HepG2 (cell line): ENCODE measurements around the gene MTNR1A. TPM values are rescaled to one million over a fixed set of nuclear protein-coding genes. Genes with fewer than 3 reads are reported as not detected.

Experiments used
- ATAC-seq: fragments of 200-7000 bp; cut with Tn5 transposase; 3 replicates; pipeline ENCODE4 v1.9.1; 2020; ENCODE audit warnings: mild to moderate bottlenecking, moderate library complexity
- BruUV-seq: library from RNA; stranded (reverse); fragments of 400-500 nt; replicated peaks from 2 replicates; lab custom pipeline; 2021; lab: Mats Ljungman, UMichigan
- CTCF ChIA-PET: fragments of 300-600 bp; formaldehyde crosslinking; extraction: SDS; loops from one replicate; lab custom pipeline; 2021; ENCODE audit warnings: low total read pairs, inconsistent platforms, low intra/inter-chr PET ratio; lab: Yijun Ruan, JAX
- POLR2A ChIA-PET: fragments of 350-600 bp; sonication (Branson Sonifier 250); formaldehyde crosslinking; loops from one replicate; lab custom pipeline; 2020; ENCODE audit warnings: antibody characterized with exemption, inconsistent platforms; lab: Yijun Ruan, JAX
- DNase-seq: peaks from one replicate; pipeline ENCODE4 v3.0.0-alpha.2; 2015; ENCODE audit warnings: low spot score
- FAIRE-seq: peaks from 3 replicates; lab custom pipeline; 2011; peaks lifted over from hg19 to GRCh38; lab: Jason Lieb, UNC
- H2AFZ ChIP-seq: one replicate; pipeline ENCODE4 v1.6.1; 2011; ENCODE audit warnings: low read length, inconsistent platforms
- H3K27ac ChIP-seq: fragments of 300-600 bp; 3 replicates; pipeline ENCODE4 v1.8.0; 2011; ENCODE audit warnings: mixed run types, mild to moderate bottlenecking, mixed read lengths, low read length, inconsistent platforms; ENCODE audit not compliant: insufficient read depth; ENCODE audit errors: extremely low read length
- H3K27me3 ChIP-seq, 2 experiments: fragments of 200-600 bp in 1 of 2; 2 replicates in 1 of 2; 3 replicates in 1 of 2; pipeline versions ENCODE4 v1.6.0 to v1.8.0; 2011; ENCODE audit warnings: low read length in 2 of 2, mild to moderate bottlenecking in 2 of 2, moderate library complexity in 2 of 2, inconsistent platforms in 1 of 2; ENCODE audit not compliant: insufficient read depth in 2 of 2, control insufficient read depth in 1 of 2
- H3K36me3 ChIP-seq, 2 experiments: fragments of 200-600 bp in 1 of 2; replicated peaks in 1 of 2; 2 replicates in 1 of 2; 3 replicates in 1 of 2; pipeline versions ENCODE4 v1.5.1 to v1.8.0; 2011; ENCODE audit warnings: low read length in 2 of 2, inconsistent platforms in 1 of 2; ENCODE audit not compliant: insufficient read depth in 2 of 2, control insufficient read depth in 1 of 2
- H3K4me1 ChIP-seq: 2 replicates; pipeline ENCODE4 v1.5.1; 2012; ENCODE audit warnings: low read length, inconsistent platforms; ENCODE audit not compliant: insufficient read depth
- H3K4me2 ChIP-seq: 2 replicates; pipeline ENCODE4 v1.6.0; 2011; ENCODE audit warnings: low read depth, low read length, inconsistent platforms
- H3K4me3 ChIP-seq, 3 experiments: fragments of 200-600 bp in 1 of 3; sonication (generic), shearing (Covaris generic) in 1 of 3; replicated peaks in 1 of 3; 2 replicates each; pipeline ENCODE4 v1.5.1; 2011 to 2016; ENCODE audit warnings: low read length in 3 of 3, inconsistent platforms in 2 of 3, low read depth in 2 of 3, mild to moderate bottlenecking in 2 of 3, control low read depth in 1 of 3, mixed read lengths in 1 of 3; ENCODE audit not compliant: insufficient read depth in 1 of 3
- H3K79me2 ChIP-seq: one replicate; pipeline ENCODE4 v1.6.1; 2011; ENCODE audit warnings: low read length, inconsistent platforms; ENCODE audit not compliant: insufficient read depth
- H3K9ac ChIP-seq: 2 replicates; pipeline ENCODE4 v1.6.0; 2011; ENCODE audit warnings: mild to moderate bottlenecking, low read depth, low read length, inconsistent platforms; ENCODE audit not compliant: insufficient read depth
- H3K9me3 ChIP-seq: 2 replicates; pipeline ENCODE4 v1.5.1; 2012; ENCODE audit warnings: mild to moderate bottlenecking, low read length
- H4K20me1 ChIP-seq: 2 replicates; pipeline ENCODE4 v1.6.0; 2011; ENCODE audit warnings: inconsistent platforms, mild to moderate bottlenecking, low read length, moderate library complexity; ENCODE audit not compliant: insufficient read depth
- JUNB ChIP-seq: sonication (generic); formaldehyde crosslinking; IDR thresholded peaks from 2 replicates; pipeline ENCODE4 v1.8.0; 2022; ENCODE audit warnings: missing genetic modification reagents, mild to moderate bottlenecking, borderline replicate concordance
- MTA1 ChIP-seq: sonication (generic); formaldehyde crosslinking; IDR thresholded peaks from 2 replicates; pipeline ENCODE4 v1.4.0; 2020; ENCODE audit warnings: missing genetic modification reagents, mild to moderate bottlenecking, borderline replicate concordance
- SIX1 ChIP-seq: sonication (generic); formaldehyde crosslinking; IDR thresholded peaks from 2 replicates; pipeline ENCODE4 v1.4.0; 2020; ENCODE audit warnings: missing genetic modification reagents, borderline replicate concordance
- ZBTB42 ChIP-seq: sonication (generic); formaldehyde crosslinking; IDR thresholded peaks from 2 replicates; pipeline ENCODE4 v1.5.0; 2020; ENCODE audit warnings: mild to moderate bottlenecking, missing genetic modification reagents
- ZNF17 ChIP-seq: sonication (generic); formaldehyde crosslinking; IDR thresholded peaks from 2 replicates; pipeline ENCODE4 v1.5.0; 2020; ENCODE audit warnings: mild to moderate bottlenecking, missing genetic modification reagents
- ZNF761 ChIP-seq: sonication (generic); formaldehyde crosslinking; conservative IDR thresholded peaks from 2 replicates; pipeline ENCODE4 v1.4.0; 2020; ENCODE audit warnings: mild to moderate bottlenecking, missing genetic modification reagents
- ZSCAN12 ChIP-seq: sonication (generic); formaldehyde crosslinking; IDR thresholded peaks from 2 replicates; pipeline ENCODE4 v1.9.0; 2021; ENCODE audit warnings: mild to moderate bottlenecking, missing genetic modification reagents
- WGBS: methylation state at CpG from one replicate; pipeline ENCODE4 v1.1.6; 2017; ENCODE audit warnings: low lambda C conversion rate; 5-methylcytosine and 5-hydroxymethylcytosine counted together
- in situ Hi-C: cut with HindIII; loops from 2 replicates; pipeline ENCODE4 v1.10.0; 2017; ENCODE audit warnings: low pct_unique_long_range_greater_than_20kb; ENCODE audit not compliant: extremely low pct_ligation_motif_present
- intact Hi-C: fragments of 100-400 bp; cut with micrococcal nuclease; formaldehyde crosslinking; loops from one replicate; pipeline ENCODE4 v1.10.0; 2022; ENCODE audit not compliant: unreplicated experiment
- polyA plus RNA-seq, 8 experiments: library from polyadenylated mRNA; depleted of rRNA in 3 of 8; stranded (reverse) in 7 of 8; unstranded in 1 of 8; fragments of >200 nt; fragmentation: Illumina TruSeq in 4 of 8; extraction: Trizol in 4 of 8; gene quantifications; 2 replicates each; pipeline versions ENCODE4 v1.2.1 to v1.2.3, GENCODE V29; 2011 to 2016; ENCODE audit warnings: low read depth in 4 of 8, missing spikeins in 1 of 8, mixed read lengths in 1 of 8; ENCODE audit not compliant: insufficient read depth in 1 of 8
- total RNA-seq, 5 experiments: library from RNA; depleted of rRNA; stranded (reverse); fragments of >200 nt; fragmentation: Illumina TruSeq; extraction: Trizol; gene quantifications; 2 replicates each; pipeline ENCODE4 v1.2.3, GENCODE V29; 2016; ENCODE audit warnings: low read depth in 1 of 5
- TF ChIP-seq, protein P1 (sequence below): sonication (generic); formaldehyde crosslinking; IDR thresholded peaks from 2 replicates; pipeline ENCODE4 v1.5.1; 2020; ENCODE audit warnings: missing genetic modification reagents, mild to moderate bottlenecking, borderline replicate concordance
- TF ChIP-seq, protein P2 (sequence below): sonication (generic); formaldehyde crosslinking; IDR thresholded peaks from 2 replicates; pipeline ENCODE4 v1.4.0; 2020; ENCODE audit warnings: mild to moderate bottlenecking, missing genetic modification reagents
- TF ChIP-seq, protein P3 (sequence below): sonication (generic); formaldehyde crosslinking; IDR thresholded peaks from 2 replicates; pipeline ENCODE4 v1.5.1; 2020; ENCODE audit warnings: mild to moderate bottlenecking, moderate library complexity, missing genetic modification reagents
- TF ChIP-seq, protein P4 (sequence below): sonication (generic); formaldehyde crosslinking; IDR thresholded peaks from 2 replicates; pipeline ENCODE4 v1.8.0; 2022; ENCODE audit warnings: mild to moderate bottlenecking, missing genetic modification reagents; ENCODE audit not compliant: insufficient replicate concordance
- TF ChIP-seq, protein P5 (sequence below): sonication (generic); formaldehyde crosslinking; IDR thresholded peaks from 2 replicates; pipeline ENCODE4 v1.9.0; 2022; ENCODE audit warnings: missing genetic modification reagents, mild to moderate bottlenecking, borderline replicate concordance

MTNR1A gene
- total and polyA plus RNA-seq, 2 of the 13 experiments (the other 11 are each of a cell fraction or from before 2014, with no cell fraction given): not detected

DNA sequence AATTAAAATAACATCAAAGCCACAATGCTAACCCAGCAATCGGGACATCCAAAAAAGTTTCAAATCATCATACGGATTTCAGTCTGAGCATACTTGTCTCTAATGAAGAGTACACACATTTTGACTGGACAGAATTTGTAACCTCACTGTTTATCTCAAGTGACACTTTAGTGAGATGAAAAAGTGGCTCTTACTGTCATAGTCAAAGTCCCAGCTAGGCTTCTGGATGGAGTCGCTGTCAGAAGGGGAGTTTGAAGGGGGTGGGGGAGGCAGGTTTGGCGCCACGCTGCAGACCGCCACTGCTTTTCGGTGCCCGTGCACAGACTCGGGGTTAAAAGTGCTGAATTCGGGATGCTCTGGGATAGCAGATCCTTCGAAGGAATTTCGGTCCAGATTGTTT is 41.0 kb upstream of the MTNR1A start:
- H4K20me1 ChIP-seq: no peaks in the 10 kb centered on the region
- no peak overlapping the region for H3K4me2 ChIP-seq
- DNase-seq (no peak), ATAC-seq (no peak), FAIRE-seq (no peak)
- H3K79me2 ChIP-seq: no peaks in the 10 kb centered on the region
- no peak overlapping the region for H2AFZ ChIP-seq
- H3K9ac ChIP-seq: no peak overlapping the region
- H3K27ac ChIP-seq: no peak overlapping the region
- ChIA-PET POLR2A (no interaction called here), CTCF (no interaction called here)
- no peaks in the 10 kb centered on the region for H3K27me3 ChIP-seq
- BruUV-seq: no TSS peak
- in situ Hi-C loops (no loop called here), intact Hi-C loops (no loop called here)
- H3K4me3 ChIP-seq: no peak overlapping the region
- no peaks in the 10 kb centered on the region for H3K9me3 ChIP-seq
- TF ChIP-seq, protein P1, sequence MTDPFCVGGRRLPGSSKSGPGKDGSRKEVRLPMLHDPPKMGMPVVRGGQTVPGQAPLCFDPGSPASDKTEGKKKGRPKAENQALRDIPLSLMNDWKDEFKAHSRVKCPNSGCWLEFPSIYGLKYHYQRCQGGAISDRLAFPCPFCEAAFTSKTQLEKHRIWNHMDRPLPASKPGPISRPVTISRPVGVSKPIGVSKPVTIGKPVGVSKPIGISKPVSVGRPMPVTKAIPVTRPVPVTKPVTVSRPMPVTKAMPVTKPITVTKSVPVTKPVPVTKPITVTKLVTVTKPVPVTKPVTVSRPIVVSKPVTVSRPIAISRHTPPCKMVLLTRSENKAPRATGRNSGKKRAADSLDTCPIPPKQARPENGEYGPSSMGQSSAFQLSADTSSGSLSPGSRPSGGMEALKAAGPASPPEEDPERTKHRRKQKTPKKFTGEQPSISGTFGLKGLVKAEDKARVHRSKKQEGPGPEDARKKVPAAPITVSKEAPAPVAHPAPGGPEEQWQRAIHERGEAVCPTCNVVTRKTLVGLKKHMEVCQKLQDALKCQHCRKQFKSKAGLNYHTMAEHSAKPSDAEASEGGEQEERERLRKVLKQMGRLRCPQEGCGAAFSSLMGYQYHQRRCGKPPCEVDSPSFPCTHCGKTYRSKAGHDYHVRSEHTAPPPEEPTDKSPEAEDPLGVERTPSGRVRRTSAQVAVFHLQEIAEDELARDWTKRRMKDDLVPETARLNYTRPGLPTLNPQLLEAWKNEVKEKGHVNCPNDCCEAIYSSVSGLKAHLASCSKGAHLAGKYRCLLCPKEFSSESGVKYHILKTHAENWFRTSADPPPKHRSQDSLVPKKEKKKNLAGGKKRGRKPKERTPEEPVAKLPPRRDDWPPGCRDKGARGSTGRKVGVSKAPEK (CRISPR knock-in tag): no peak
- TF ChIP-seq MTA1 (CRISPR knock-in tag) (no peak), ZNF17 (no peak), JUNB (no peak), ZNF761 (CRISPR knock-in tag) (no peak), ZBTB42 (CRISPR knock-in tag) (no peak), ZSCAN12 (CRISPR knock-in tag) (no peak), SIX1 (CRISPR knock-in tag) (no peak)
- TF ChIP-seq, protein P2, sequence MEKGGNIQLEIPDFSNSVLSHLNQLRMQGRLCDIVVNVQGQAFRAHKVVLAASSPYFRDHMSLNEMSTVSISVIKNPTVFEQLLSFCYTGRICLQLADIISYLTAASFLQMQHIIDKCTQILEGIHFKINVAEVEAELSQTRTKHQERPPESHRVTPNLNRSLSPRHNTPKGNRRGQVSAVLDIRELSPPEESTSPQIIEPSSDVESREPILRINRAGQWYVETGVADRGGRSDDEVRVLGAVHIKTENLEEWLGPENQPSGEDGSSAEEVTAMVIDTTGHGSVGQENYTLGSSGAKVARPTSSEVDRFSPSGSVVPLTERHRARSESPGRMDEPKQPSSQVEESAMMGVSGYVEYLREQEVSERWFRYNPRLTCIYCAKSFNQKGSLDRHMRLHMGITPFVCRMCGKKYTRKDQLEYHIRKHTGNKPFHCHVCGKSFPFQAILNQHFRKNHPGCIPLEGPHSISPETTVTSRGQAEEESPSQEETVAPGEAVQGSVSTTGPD (CRISPR knock-in tag): no peak
- TF ChIP-seq, protein P3, sequence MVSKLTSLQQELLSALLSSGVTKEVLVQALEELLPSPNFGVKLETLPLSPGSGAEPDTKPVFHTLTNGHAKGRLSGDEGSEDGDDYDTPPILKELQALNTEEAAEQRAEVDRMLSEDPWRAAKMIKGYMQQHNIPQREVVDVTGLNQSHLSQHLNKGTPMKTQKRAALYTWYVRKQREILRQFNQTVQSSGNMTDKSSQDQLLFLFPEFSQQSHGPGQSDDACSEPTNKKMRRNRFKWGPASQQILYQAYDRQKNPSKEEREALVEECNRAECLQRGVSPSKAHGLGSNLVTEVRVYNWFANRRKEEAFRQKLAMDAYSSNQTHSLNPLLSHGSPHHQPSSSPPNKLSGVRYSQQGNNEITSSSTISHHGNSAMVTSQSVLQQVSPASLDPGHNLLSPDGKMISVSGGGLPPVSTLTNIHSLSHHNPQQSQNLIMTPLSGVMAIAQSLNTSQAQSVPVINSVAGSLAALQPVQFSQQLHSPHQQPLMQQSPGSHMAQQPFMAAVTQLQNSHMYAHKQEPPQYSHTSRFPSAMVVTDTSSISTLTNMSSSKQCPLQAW (CRISPR knock-in tag): no peak
- TF ChIP-seq, protein P4, sequence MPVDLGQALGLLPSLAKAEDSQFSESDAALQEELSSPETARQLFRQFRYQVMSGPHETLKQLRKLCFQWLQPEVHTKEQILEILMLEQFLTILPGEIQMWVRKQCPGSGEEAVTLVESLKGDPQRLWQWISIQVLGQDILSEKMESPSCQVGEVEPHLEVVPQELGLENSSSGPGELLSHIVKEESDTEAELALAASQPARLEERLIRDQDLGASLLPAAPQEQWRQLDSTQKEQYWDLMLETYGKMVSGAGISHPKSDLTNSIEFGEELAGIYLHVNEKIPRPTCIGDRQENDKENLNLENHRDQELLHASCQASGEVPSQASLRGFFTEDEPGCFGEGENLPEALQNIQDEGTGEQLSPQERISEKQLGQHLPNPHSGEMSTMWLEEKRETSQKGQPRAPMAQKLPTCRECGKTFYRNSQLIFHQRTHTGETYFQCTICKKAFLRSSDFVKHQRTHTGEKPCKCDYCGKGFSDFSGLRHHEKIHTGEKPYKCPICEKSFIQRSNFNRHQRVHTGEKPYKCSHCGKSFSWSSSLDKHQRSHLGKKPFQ (CRISPR knock-in tag): no peak
- TF ChIP-seq, protein P5, sequence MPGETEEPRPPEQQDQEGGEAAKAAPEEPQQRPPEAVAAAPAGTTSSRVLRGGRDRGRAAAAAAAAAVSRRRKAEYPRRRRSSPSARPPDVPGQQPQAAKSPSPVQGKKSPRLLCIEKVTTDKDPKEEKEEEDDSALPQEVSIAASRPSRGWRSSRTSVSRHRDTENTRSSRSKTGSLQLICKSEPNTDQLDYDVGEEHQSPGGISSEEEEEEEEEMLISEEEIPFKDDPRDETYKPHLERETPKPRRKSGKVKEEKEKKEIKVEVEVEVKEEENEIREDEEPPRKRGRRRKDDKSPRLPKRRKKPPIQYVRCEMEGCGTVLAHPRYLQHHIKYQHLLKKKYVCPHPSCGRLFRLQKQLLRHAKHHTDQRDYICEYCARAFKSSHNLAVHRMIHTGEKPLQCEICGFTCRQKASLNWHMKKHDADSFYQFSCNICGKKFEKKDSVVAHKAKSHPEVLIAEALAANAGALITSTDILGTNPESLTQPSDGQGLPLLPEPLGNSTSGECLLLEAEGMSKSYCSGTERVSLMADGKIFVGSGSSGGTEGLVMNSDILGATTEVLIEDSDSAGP (CRISPR knock-in tag): no peak
- WGBS: 99% methylated on average over 12 of the region's 12 CpGs
- H3K36me3 ChIP-seq: peaks cover 41 to 90% of the 10 kb centered on the region in 2 experiments
- H3K4me1 ChIP-seq: no peaks in the 10 kb centered on the region
